Activated CD4-positive, alpha-beta memory T cell treated with anti-CD3 and anti-CD28 coated beads for 36 hours (primary cell): Measurements from ENCODE around the gene COL20A1. TPM values are rescaled to one million over a fixed set of nuclear protein-coding genes. Genes with fewer than 3 reads are reported as not detected.

Experiments
- CTCF ChIA-PET: fragments of 350-600 bp; sonication (Branson Sonifier 250); formaldehyde crosslinking; loops from one replicate; lab custom pipeline; 2021; ENCODE audit warnings: antibody characterized with exemption, inconsistent platforms; lab: Charles Lee
- POLR2A ChIA-PET: fragments of 350-600 bp; sonication (Branson Sonifier 250); formaldehyde crosslinking; loops from one replicate; lab custom pipeline; 2021; ENCODE audit warnings: antibody characterized with exemption; lab: Charles Lee
- DNase-seq: peaks from one replicate; pipeline ENCODE4 v3.0.0-alpha.2; 2020
- H3K27ac Mint-ChIP-seq: one replicate; pipeline ENCODE4 v1.8.0; 2021; ENCODE audit warnings: mixed read lengths
- H3K27me3 Mint-ChIP-seq: one replicate; pipeline ENCODE4 v1.8.0; 2021; ENCODE audit warnings: mixed read lengths
- H3K36me3 Mint-ChIP-seq: one replicate; pipeline ENCODE4 v1.8.0; 2021; ENCODE audit warnings: mixed read lengths
- H3K4me1 Mint-ChIP-seq: one replicate; pipeline ENCODE4 v1.8.0; 2021; ENCODE audit warnings: low read depth, mixed read lengths
- H3K4me3 Mint-ChIP-seq: one replicate; pipeline ENCODE4 v1.8.0; 2021; ENCODE audit warnings: mild to moderate bottlenecking, mixed read lengths
- H3K9me3 Mint-ChIP-seq: one replicate; pipeline ENCODE4 v1.8.0; 2021; ENCODE audit warnings: mixed read lengths
- intact Hi-C: fragments of 100-400 bp; cut with micrococcal nuclease; formaldehyde crosslinking; loops from one replicate; pipeline ENCODE4 v1.15.1; 2023
- total RNA-seq, 2 experiments: library from RNA; stranded (reverse); gene quantifications; one replicate each; pipeline ENCODE4 v1.2.3, GENCODE V29; 2021

Gene COL20A1
- total RNA-seq, 2 experiments from 2014 or later = not detected

- no peaks in the 10 kb centered on the region for H3K27me3 Mint-ChIP-seq
- POLR2A ChIA-PET = no interaction called here
- DNase-seq = no peak
- H3K4me3 Mint-ChIP-seq = no peak overlapping the region
- peaks cover 10% of the 10 kb centered on the region for H3K36me3 Mint-ChIP-seq
- no peak overlapping the region for H3K27ac Mint-ChIP-seq
- no peaks in the 10 kb centered on the region for H3K9me3 Mint-ChIP-seq
- no peaks in the 10 kb centered on the region for H3K4me1 Mint-ChIP-seq
- CTCF ChIA-PET = interaction anchor here (1.8 kb wide), 1 partner anchor 66 kb away, joined by 6 read pairs; no protein-coding TSS in a partner anchor
- intact Hi-C loops = loop anchor here (5.0 kb wide), 1 partner anchor 67 kb away; no protein-coding TSS in a partner anchor
Observed at GRCh38 chr20:63289311-63290135, 3.5 kb upstream of the COL20A1 start.

- no peak for DNase-seq
- POLR2A ChIA-PET = no interaction called here
- intact Hi-C loops = loop anchor here (5.0 kb wide), 1 partner anchor 68 kb away; no protein-coding TSS in a partner anchor
- peaks cover 3% of the 10 kb centered on the region for H3K4me1 Mint-ChIP-seq
- H3K36me3 Mint-ChIP-seq = peaks cover 10% of the 10 kb centered on the region
- CTCF ChIA-PET = interaction anchor here (1.3 kb wide), 1 partner anchor 67 kb away, joined by 12 read pairs; no protein-coding TSS in a partner anchor
- no peak overlapping the region for H3K4me3 Mint-ChIP-seq
- no peak overlapping the region for H3K27ac Mint-ChIP-seq
- peaks cover 3% of the 10 kb centered on the region for H3K27me3 Mint-ChIP-seq
- no peaks in the 10 kb centered on the region for H3K9me3 Mint-ChIP-seq
Observed at GRCh38 chr20:63290136-63290676, 2.8 kb upstream of the COL20A1 start.

- H3K4me1 Mint-ChIP-seq = peaks cover 9% of the 10 kb centered on the region
- peaks cover 8% of the 10 kb centered on the region for H3K36me3 Mint-ChIP-seq
- no peak overlapping the region for H3K27ac Mint-ChIP-seq
- H3K27me3 Mint-ChIP-seq = peaks cover 5% of the 10 kb centered on the region
- H3K9me3 Mint-ChIP-seq = no peaks in the 10 kb centered on the region
- H3K4me3 Mint-ChIP-seq = no peak overlapping the region
- intact Hi-C loops = loop anchor here (5.0 kb wide), 1 partner anchor 69 kb away; no protein-coding TSS in a partner anchor
- peak; percentile 70 for DNase-seq
- ChIA-PET POLR2A (no interaction called here), CTCF (interaction anchor here (1.3 kb wide), 1 partner anchor 67 kb away, joined by 12 read pairs; no protein-coding TSS in a partner anchor)
Observed at GRCh38 chr20:63290677-63291472, 2.1 kb upstream of the COL20A1 start.

- Mint-ChIP-seq H3K9me3 (no peaks in the 10 kb centered on the region), H3K4me1 (peaks cover 11% of the 10 kb centered on the region), H3K27ac (no peak overlapping the region), H3K27me3 (peaks cover 5% of the 10 kb centered on the region), H3K36me3 (peaks cover 7% of the 10 kb centered on the region), H3K4me3 (no peak overlapping the region)
- CTCF ChIA-PET = interaction anchor here (0.7 to 1.7 kb wide), 4 partner anchors 10 to 68 kb away, joined by 3 to 11 read pairs (median 4); no protein-coding TSS in a partner anchor
- DNase-seq = no peak
- intact Hi-C loops = loop anchor here (5.0 kb wide), 1 partner anchor 70 kb away; no protein-coding TSS in a partner anchor
- POLR2A ChIA-PET = no interaction called here
Observed at GRCh38 chr20:63291811-63292210, 1.2 kb upstream of the COL20A1 start.

GRCh38 chr20:63292292-63292701 lies 689 bp upstream of the COL20A1 start:
- no peak overlapping the region for H3K27ac Mint-ChIP-seq
- no peak overlapping the region for H3K4me3 Mint-ChIP-seq
- H3K36me3 Mint-ChIP-seq = peaks cover 5% of the 10 kb centered on the region
- ChIA-PET POLR2A (no interaction called here), CTCF (interaction anchor here (0.7 to 1.7 kb wide), 4 partner anchors 10 to 69 kb away, joined by 3 to 11 read pairs (median 4); no protein-coding TSS in a partner anchor)
- intact Hi-C loops = loop anchor here (5.0 kb wide), 1 partner anchor 70 kb away; no protein-coding TSS in a partner anchor
- H3K9me3 Mint-ChIP-seq = no peaks in the 10 kb centered on the region
- peaks cover 5% of the 10 kb centered on the region for H3K27me3 Mint-ChIP-seq
- DNase-seq = no peak
- H3K4me1 Mint-ChIP-seq = peaks cover 11% of the 10 kb centered on the region

GRCh38 chr20:63293456-63293855 lies 470 bp downstream of the COL20A1 start:
- Mint-ChIP-seq H3K27ac (no peak overlapping the region), H3K27me3 (peaks cover 5% of the 10 kb centered on the region), H3K36me3 (peaks cover 5% of the 10 kb centered on the region), H3K4me3 (no peak overlapping the region), H3K4me1 (peaks cover 11% of the 10 kb centered on the region), H3K9me3 (no peaks in the 10 kb centered on the region)
- DNase-seq = no peak
- CTCF ChIA-PET = no interaction called here
- POLR2A ChIA-PET = no interaction called here
- intact Hi-C loops = loop anchor here (5.0 kb wide), 1 partner anchor 71 kb away; no protein-coding TSS in a partner anchor

- Mint-ChIP-seq H3K9me3 (no peaks in the 10 kb centered on the region), H3K4me3 (no peak overlapping the region), H3K27ac (no peak overlapping the region), H3K27me3 (peaks cover 8% of the 10 kb centered on the region), H3K36me3 (peaks cover under 1% of the 10 kb centered on the region), H3K4me1 (peaks cover 11% of the 10 kb centered on the region)
- ChIA-PET CTCF (no interaction called here), POLR2A (no interaction called here)
- intact Hi-C loops = loop anchor here (5.0 kb wide), 1 partner anchor 72 kb away; no protein-coding TSS in a partner anchor
- no peak for DNase-seq
Observed at GRCh38 chr20:63293871-63294535, 1.0 kb downstream of the COL20A1 start.

- POLR2A ChIA-PET = no interaction called here
- intact Hi-C loops = loop anchor here (5.0 kb wide), 1 partner anchor 72 kb away; no protein-coding TSS in a partner anchor
- Mint-ChIP-seq H3K4me1 (peaks cover 11% of the 10 kb centered on the region), H3K4me3 (no peak overlapping the region), H3K27ac (no peak overlapping the region), H3K9me3 (no peaks in the 10 kb centered on the region), H3K27me3 (peaks cover 13% of the 10 kb centered on the region), H3K36me3 (no peaks in the 10 kb centered on the region)
- CTCF ChIA-PET = no interaction called here
- DNase-seq = no peak
Observed at GRCh38 chr20:63294536-63294900, 1.5 kb downstream of the COL20A1 start.

- no peak overlapping the region for H3K4me3 Mint-ChIP-seq
- intact Hi-C loops = no loop called here
- peaks cover 11% of the 10 kb centered on the region for H3K4me1 Mint-ChIP-seq
- no peak overlapping the region for H3K27ac Mint-ChIP-seq
- H3K9me3 Mint-ChIP-seq = no peaks in the 10 kb centered on the region
- H3K36me3 Mint-ChIP-seq = no peaks in the 10 kb centered on the region
- ChIA-PET POLR2A (no interaction called here), CTCF (interaction anchor here (1.4 kb wide), 1 partner anchor 72 kb away, joined by 10 read pairs; no protein-coding TSS in a partner anchor)
- DNase-seq = no peak
- peaks cover 13% of the 10 kb centered on the region for H3K27me3 Mint-ChIP-seq
Observed at GRCh38 chr20:63295018-63295417, 2.0 kb downstream of the COL20A1 start.

GRCh38 chr20:63295422-63295821 lies 2.4 kb downstream of the COL20A1 start:
- Mint-ChIP-seq H3K27me3 (peaks cover 14% of the 10 kb centered on the region), H3K4me1 (peaks cover 11% of the 10 kb centered on the region), H3K4me3 (no peak overlapping the region), H3K27ac (no peak overlapping the region), H3K36me3 (no peaks in the 10 kb centered on the region), H3K9me3 (no peaks in the 10 kb centered on the region)
- intact Hi-C loops = no loop called here
- ChIA-PET POLR2A (no interaction called here), CTCF (interaction anchor here (1.4 kb wide), 1 partner anchor 72 kb away, joined by 10 read pairs; no protein-coding TSS in a partner anchor)
- peak; percentile 22 for DNase-seq

GRCh38 chr20:63295846-63296245 lies 2.9 kb downstream of the COL20A1 start:
- ChIA-PET POLR2A (no interaction called here), CTCF (interaction anchor here (1.2 to 1.4 kb wide), 2 partner anchors 15 to 73 kb away, joined by 6 to 10 read pairs; no protein-coding TSS in a partner anchor)
- Mint-ChIP-seq H3K4me1 (peaks cover 11% of the 10 kb centered on the region), H3K27ac (no peak overlapping the region), H3K9me3 (peaks cover under 1% of the 10 kb centered on the region), H3K36me3 (no peaks in the 10 kb centered on the region), H3K27me3 (peaks cover 14% of the 10 kb centered on the region), H3K4me3 (no peak overlapping the region)
- no peak for DNase-seq
- intact Hi-C loops = no loop called here
